ENCODE data around the gene TBC1D2B. TPM values are rescaled to one million over a fixed set of nuclear protein-coding genes. Genes with fewer than 3 reads are reported as not detected.
A peak's percentile ranks its signal among the peaks of the same experiment; 100 is the strongest.

TBC1D2B gene
- total RNA-seq, 1 donor from 2014 or later: 11.9 TPM

GRCh38 chr15:78044407-78045155 is 32.9 kb downstream of the TBC1D2B start:
- intact Hi-C loops (cut with micrococcal nuclease): no loop called here
- DNase-seq (no peak), ATAC-seq (no peak)

GRCh38 chr15:78041946-78042345 is 35.6 kb downstream of the TBC1D2B start:
- intact Hi-C loops (cut with micrococcal nuclease): no loop called here
- ATAC-seq (no peak), DNase-seq (no peak)

- intact Hi-C loops (cut with micrococcal nuclease): no loop called here
- no peak for ATAC-seq
- no peak for DNase-seq
Observed at GRCh38 chr15:78040653-78041244, 36.8 kb downstream of the TBC1D2B start.

DNA sequence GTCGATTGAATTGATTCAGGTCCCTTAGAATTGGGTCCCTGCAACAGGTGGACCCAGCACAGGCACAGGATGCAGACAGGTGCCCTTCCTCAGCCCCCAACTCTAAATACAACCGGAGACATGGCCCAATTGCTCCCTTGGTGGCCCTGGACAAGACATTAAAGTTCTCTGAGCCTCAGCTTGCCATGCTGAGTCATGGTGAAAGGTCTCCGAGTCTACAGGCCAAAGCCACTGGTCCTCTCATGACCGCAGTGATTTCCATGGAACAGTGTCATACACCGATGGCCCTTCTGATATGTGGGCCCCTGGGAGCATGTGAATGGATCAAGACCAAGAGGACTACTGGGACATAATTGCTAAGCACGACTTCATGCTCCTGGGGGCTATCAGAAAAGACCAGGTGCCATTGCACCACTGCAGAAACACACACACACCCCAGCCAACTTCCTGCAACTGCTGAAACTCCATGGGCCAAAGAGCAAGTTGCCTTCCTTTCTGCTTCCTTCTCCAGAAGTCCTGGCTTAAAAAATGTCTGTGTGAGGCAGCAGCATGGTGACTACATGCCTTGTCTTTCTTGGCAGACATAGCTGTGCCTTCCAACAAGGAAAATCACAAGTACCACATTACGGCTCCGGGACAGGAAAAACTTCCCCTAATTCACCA is 38.8 kb downstream of the TBC1D2B start:
- no peak for ATAC-seq
- DNase-seq: no peak
- intact Hi-C loops (cut with micrococcal nuclease): no loop called here

DNA sequence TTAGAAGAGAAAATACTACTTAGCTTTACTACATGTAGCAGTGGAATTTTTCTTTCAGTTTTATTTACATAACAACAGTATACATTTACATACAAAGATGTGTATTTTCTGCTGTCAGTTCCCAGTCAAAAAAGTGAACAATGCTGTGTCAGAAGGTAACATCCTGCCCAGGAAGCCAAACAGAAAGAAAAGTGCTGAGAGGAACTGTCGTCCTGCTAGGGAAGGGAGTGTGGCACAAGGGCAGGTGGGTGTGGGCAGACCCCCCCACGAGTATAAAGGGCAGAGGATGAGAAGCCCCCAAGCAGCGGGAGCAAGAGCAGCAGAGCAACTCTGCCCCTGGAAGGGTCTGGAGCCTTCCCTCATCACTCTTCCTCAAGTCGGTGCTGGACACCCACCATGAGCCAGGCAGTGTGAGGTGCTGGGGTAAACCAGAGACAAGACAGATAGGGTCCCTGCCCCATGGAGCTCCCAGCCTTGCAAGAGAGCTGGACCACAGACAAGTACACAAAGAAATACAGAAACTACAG is 39.7 kb downstream of the TBC1D2B start:
- no peak for ATAC-seq

GRCh38 chr15:78037328-78037727 is 40.2 kb downstream of the TBC1D2B start:
- intact Hi-C loops (cut with micrococcal nuclease): no loop called here
- ATAC-seq (no peak), DNase-seq (no peak)

More for the DNA sequence above, 39.7 kb downstream of the TBC1D2B start:
- intact Hi-C loops (cut with micrococcal nuclease): no loop called here
- no peak for DNase-seq

DNA sequence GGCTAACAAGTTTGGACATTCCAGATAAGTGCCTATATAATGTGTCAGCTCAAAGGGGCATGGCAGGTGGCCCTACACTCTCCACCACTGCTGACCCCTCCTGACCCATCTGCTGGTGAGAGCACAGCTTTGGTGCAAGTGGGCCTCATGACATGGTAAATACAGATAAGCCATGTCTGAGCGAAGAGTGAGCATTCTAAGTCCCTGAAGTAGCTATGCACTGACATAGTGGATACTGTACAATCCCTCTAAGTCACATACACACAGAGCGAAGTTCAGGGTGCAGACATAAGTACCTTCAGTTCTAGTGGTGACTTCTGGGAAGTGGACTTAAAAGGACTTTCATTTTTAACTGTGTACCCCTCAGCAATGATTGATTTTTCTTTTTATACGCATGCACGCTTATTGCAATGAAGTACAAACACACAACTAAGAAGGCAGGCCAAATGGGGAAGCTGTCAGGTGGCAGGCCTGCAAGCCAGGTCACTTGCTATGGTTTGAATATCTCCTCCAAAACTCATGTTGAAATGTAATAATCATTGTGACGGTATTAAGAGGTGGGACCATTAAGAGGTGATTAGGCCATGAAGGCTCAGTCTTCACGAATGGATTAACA is 41.5 kb downstream of the TBC1D2B start:
- intact Hi-C loops (cut with micrococcal nuclease): no loop called here
- ATAC-seq (no peak), DNase-seq (no peak)

GRCh38 chr15:78035321-78035751 is 42.2 kb downstream of the TBC1D2B start:
- DNase-seq (peak; percentile 38), ATAC-seq (peak; percentile 60)
- intact Hi-C loops (cut with micrococcal nuclease): no loop called here

DNA sequence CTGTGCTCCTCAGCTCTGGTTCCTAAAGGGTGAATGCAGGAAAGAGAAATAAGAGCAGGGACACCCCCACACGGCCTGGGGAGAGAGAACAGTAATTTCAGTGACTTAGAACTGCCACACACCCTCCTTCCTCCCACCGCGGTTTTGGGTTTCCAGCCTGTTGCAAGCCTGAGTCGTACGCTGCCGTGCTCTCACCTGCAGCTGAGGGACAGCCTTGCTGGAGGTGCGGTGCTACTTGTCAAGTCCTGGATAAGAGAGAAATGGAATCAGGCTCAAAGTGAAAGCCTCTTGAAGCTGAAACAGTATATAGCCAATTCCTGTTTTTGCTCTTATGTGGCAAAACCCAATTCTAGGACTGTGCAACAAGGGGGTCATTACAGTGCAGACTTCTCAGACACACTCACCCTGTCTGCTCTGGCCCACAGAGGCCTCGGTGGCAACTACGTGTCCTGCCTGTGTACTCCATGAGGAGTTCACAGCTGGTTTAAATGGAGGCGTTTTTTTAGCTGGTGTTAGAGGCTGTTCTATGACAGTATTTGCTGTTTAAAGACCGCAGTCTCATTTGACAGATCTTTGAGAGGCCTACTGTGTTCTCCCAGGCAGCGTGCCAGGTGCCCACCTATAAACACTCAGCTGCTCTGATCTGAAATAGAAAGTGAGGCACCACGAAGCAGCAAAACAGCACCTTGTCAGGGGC is 42.9 kb downstream of the TBC1D2B start:
- intact Hi-C loops (cut with micrococcal nuclease): no loop called here
- ATAC-seq (peak; percentile 53), DNase-seq (peak; percentile 38)

DNA sequence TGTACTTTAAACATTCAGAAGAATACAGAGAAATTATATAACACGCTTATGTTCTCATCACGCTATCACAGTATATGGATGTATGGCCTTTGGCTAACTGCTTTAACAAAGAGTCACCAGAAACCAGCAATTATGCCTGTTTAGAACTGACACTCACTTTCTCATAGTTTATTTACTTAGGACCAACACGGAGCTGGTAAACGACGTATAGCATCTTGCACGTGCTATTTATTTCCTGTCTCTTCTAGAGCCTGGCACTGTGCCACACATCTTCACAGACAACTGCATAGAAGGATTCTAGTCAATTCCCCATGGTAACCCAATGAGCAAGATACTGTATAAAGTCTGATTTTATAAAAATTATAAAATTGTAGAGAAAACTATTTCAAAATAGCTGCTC is 43.6 kb downstream of the TBC1D2B start:
- ATAC-seq: no peak
- intact Hi-C loops (cut with micrococcal nuclease): no loop called here
- DNase-seq: no peak

DNA sequence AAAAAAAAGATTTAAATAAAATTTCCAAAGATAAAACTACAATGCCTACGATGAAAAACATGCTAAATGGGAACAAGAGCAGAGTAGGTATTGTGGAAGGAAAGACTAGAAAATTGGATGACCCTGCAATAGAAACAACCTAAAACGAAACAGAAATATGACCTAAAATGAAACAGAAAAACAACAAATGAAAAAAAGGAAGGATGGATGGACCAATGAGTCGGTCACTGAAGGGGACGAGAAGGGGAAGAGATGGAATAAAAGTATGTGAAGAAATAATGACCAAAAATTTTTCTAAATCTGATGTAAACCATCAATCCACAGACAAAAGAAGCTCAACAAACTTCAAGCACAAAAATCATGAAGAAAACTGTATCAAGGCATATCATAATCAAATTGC is 44.8 kb downstream of the TBC1D2B start:
- DNase-seq (no peak), ATAC-seq (no peak)
- intact Hi-C loops (cut with micrococcal nuclease): no loop called here

DNA sequence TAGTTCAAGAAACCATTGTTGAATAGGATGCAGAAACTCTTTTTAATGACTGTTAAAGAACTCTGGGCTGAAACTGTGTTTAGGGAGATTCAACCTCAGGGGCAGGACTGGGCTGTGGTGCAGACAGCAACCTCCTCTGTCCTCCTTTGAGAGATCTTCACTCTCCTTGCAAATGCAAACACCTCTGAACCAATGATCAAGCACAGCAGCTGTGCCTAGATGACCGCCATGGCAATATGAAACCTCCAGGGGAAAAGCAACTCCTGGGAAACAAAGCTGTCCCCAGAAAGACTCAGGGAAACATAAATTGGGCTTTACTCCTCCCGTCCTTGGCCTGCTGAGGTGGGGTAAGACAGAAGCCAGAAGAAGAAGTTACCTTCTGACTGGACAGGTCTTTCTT is 52.6 kb downstream of the TBC1D2B start:
- no peak for ATAC-seq

GRCh38 chr15:78024519-78024870 is 53.0 kb downstream of the TBC1D2B start:
- ATAC-seq: no peak
- intact Hi-C loops (cut with micrococcal nuclease): no loop called here
- DNase-seq: no peak

More for the DNA sequence above, 52.6 kb downstream of the TBC1D2B start:
- DNase-seq: no peak
- intact Hi-C loops (cut with micrococcal nuclease): no loop called here

DNA sequence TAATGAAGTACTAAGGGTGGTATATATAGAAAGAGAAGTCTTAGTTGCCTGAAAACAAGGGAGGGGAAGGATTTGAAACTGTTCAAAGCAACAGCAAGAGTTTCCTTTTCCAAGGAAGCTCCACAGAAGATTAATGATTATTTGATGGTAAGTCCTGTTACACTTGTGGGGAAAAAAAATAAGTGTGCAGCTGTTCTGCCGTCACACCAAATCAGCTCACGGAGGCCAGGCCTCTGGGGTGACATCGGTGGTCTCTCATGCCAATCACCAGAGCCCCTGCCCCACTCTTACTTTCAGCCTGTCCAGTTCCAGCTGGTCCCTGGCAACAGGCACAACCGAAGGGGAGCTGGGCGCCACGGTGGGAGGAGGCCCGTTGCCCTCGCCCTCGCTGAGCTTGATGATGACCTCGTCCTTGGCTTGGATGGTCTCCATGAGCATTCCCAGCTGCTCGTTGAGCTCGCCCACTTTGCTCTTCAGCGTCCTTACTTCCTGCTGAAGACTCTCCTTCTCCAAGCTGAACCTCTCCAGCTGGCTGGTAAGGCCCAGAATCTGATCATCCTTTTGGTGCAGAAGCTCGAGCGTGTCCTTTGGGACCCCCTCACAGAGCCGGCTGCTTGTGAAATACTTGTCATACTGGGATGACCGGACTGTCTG is 53.5 kb downstream of the TBC1D2B start:
- ATAC-seq (peak; percentile 94), DNase-seq (peak; percentile 75)
- intact Hi-C loops (cut with micrococcal nuclease): no loop called here

DNA sequence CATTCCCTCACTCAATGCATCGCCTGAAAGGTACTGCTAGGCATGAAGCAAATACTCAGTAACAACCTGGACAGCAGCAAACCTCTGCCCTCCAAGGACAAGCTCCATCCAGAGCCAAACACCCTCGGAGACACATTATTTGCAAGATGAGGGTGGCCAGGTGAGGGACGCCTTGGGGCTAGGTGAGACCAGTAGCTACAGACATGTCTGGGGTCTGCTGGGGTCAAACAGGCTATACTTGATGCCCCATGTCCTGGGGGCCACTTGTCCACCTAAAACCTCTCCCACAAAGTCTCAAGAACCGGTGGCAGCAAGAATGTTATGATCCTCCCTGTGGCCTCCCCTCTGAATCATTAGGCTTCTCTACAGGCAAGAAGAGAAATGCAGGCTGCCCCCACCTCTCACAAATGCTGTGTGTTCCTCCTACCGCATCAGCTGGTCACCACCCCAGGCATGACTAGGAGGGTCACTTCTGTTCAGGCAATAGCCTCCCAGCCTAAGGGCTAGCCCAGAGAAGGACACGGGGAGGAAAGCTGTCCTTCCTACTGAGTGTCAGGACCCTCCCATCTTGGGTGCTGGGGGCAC is 54.3 kb downstream of the TBC1D2B start:
- no peak for ATAC-seq
- intact Hi-C loops (cut with micrococcal nuclease): no loop called here
- no peak for DNase-seq

- intact Hi-C loops (cut with micrococcal nuclease): no loop called here
- no peak for DNase-seq
- no peak for ATAC-seq
Observed at GRCh38 chr15:78021761-78022160, 55.8 kb downstream of the TBC1D2B start.

DNA sequence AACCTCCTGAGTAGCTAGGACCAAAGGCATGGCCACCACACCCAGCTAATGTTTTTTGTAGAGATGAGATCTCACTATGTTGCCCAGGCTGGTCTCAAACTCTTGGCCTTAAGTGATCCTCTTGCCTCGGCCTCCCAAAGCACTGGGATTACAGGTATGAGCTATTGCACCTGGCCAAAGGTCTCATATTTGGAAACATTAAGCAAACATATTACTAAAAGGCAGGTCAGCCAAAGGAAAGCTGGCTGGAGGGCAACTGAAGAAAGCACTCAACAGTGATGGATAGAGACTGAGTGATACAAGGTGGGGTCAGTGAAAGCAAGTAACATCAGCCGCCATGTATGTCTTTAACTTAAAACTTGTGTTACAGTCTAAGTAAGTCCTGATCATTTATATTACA is 57.5 kb downstream of the TBC1D2B start:
- ATAC-seq: no peak

DNA sequence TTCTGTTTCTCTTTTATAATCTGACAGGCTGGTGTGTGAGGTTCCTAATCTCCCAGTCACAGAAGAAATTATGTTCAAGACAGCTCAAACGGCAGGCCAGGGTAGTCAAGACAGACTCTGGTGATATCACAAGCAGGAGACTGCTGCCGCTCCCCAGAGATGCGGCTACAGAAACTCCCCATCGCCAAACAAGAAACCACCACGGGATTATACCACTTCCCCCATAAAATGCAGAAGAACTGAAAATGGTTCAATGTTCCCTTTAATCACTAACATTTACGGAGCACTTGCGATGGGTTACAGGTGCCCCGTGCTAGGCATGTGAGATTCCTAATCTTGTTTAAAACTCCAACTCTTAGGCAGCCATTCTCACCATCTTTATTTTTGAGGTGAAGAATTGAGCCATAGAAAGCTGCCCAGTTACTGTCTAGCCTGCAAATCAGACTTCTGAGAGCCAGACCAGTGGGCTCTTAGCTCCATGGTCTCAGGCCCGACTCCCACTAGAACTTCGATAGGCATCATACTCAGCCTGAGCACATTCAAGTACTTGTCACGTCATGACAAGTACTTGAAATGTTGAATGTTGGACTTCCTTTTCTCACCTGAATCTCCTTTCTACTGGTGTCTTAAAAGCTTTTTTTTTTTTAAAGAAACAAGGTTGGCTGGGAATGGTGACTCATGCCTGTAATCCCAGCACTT is 58.4 kb downstream of the TBC1D2B start:
- DNase-seq (no peak), ATAC-seq (no peak)
- intact Hi-C loops (cut with micrococcal nuclease): no loop called here

More for the DNA sequence above, 57.5 kb downstream of the TBC1D2B start:
- DNase-seq: no peak
- intact Hi-C loops (cut with micrococcal nuclease): no loop called here

Measured in left ventricle myocardium superior (tissue), 1 donor.